ENCODE results near the gene PNP. TPM values are rescaled to one million over a fixed set of nuclear protein-coding genes. Genes with fewer than 3 reads are reported as not detected.
"Not testable (repeated sequence)": the region's sequence is repeated elsewhere in the genome, so short reads cannot be mapped to it uniquely, and the experiment has no call there.

PNP gene
- total RNA-seq, 4 donors from 2014 or later, result 51.4 to 70.1 (median 53.7) TPM

DNA sequence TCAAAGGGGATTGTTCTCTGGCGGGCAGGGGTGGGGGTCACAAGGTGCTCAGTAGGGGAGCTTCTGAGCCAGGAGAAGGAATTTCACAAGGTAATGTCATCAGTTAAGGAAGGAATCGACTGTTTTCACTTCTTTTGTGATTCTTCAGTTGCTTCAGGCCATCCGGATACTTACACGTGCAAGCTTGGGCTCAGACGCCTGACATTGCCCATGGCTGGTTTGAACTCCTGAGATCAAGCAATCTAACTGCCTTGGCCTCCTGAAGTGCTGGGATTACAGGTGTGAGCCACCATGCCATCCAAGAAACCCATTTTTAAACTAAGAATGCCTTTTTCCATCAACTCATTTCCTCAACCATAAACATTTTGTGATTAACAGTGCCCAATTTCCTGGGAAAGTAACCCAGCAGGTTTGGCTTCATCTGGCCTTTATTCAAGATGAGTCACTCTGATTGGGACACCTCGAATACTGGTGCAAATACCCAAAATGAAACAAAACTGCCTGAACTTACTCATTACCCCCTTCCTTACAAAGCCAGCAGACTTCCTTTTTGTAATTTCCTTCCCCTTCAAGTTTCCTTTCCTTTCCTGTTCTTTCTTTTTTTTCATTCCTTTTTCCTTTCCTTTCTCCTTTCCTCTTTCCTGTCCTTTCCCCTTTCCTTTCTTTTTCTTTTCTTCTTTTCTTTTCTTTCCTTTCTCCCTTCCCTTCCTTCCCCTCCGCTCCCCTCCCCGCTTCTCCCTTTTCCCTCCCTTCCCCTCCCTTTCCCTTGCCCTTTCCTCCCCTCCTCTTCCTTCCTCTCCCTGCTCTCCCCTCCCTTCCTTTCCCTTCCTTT, 25.9 kb downstream of the PNP start:
- TF ChIP-seq, protein P1, sequence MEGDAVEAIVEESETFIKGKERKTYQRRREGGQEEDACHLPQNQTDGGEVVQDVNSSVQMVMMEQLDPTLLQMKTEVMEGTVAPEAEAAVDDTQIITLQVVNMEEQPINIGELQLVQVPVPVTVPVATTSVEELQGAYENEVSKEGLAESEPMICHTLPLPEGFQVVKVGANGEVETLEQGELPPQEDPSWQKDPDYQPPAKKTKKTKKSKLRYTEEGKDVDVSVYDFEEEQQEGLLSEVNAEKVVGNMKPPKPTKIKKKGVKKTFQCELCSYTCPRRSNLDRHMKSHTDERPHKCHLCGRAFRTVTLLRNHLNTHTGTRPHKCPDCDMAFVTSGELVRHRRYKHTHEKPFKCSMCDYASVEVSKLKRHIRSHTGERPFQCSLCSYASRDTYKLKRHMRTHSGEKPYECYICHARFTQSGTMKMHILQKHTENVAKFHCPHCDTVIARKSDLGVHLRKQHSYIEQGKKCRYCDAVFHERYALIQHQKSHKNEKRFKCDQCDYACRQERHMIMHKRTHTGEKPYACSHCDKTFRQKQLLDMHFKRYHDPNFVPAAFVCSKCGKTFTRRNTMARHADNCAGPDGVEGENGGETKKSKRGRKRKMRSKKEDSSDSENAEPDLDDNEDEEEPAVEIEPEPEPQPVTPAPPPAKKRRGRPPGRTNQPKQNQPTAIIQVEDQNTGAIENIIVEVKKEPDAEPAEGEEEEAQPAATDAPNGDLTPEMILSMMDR (IDR thresholded peaks at IDR 0.05), result no peak
- no peak for TF ChIP-seq POLR2A (IDR thresholded peaks at IDR 0.05)

GRCh38 chr14:20498622-20499021, 29.4 kb downstream of the PNP start:
- no peak overlapping the region for H3K27ac ChIP-seq
- no peaks in the 10 kb centered on the region for H3K9me3 ChIP-seq
- no peak for TF ChIP-seq POLR2A (IDR thresholded peaks at IDR 0.05)
- TF ChIP-seq, protein P1 (IDR thresholded peaks at IDR 0.05), result no peak

More for the DNA sequence above, 25.9 kb downstream of the PNP start:
- Histone ChIP-seq H3K9me3 (no peaks in the 10 kb centered on the region), H3K4me3 (no peak overlapping the region), H3K36me3 (no peaks in the 10 kb centered on the region), H3K27me3 (no peaks in the 10 kb centered on the region), H3K4me1 (no peaks in the 10 kb centered on the region), H3K27ac (no peak overlapping the region)
- no peak for DNase-seq

DNA sequence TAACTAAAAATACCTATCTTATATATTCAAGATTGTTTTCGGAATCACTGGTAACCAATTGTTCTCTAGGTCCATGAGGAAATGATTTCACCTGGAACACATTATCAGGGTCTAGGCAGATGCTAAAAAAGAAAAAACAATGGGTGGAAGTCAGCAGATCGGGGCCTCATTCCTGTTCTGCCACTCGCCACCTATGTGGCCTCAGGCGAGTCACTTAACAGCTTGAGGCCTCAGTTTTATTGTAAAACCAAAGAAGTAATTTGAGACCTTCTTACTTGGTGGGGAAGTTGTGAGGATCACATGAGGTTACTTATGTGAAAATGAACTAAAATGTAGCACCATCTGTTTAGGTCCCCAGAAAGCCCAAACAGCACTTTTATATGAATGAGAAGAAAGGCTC, 29.9 kb downstream of the PNP start:
- H3K36me3 ChIP-seq, result no peaks in the 10 kb centered on the region
- TF ChIP-seq POLR2A (IDR thresholded peaks at IDR 0.05), result no peak
- H3K9me3 ChIP-seq, result no peaks in the 10 kb centered on the region
- no peaks in the 10 kb centered on the region for H3K27me3 ChIP-seq
- no peak overlapping the region for H3K4me3 ChIP-seq
- H3K4me1 ChIP-seq, result no peaks in the 10 kb centered on the region
- H3K27ac ChIP-seq, result no peak overlapping the region
- DNase-seq, result no peak

More at GRCh38 chr14:20498622-20499021, 29.4 kb downstream of the PNP start:
- H3K4me3 ChIP-seq, result no peak overlapping the region
- no peaks in the 10 kb centered on the region for H3K4me1 ChIP-seq
- no peaks in the 10 kb centered on the region for H3K36me3 ChIP-seq
- no peak for DNase-seq
- no peaks in the 10 kb centered on the region for H3K27me3 ChIP-seq

DNA sequence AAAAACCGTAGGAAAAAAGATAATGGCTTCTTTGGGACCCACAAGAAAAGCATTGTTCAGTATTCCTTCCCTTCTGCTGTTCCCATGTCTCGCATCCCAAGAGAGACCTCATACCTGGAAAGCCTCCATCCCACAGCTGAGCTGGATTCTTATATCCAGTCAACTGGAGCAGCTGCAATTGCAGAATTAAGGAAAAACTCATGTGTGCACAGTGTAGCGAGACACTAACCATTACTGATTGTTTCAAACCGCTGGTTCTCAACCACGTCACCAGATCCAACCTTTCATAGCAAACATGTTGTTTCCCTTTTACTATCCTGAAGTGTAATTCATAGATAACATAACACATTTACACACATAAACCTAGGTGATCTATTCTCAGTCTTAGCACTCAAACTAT, 30.7 kb downstream of the PNP start:
- Histone ChIP-seq H3K4me3 (no peak overlapping the region), H3K9me3 (no peaks in the 10 kb centered on the region), H3K36me3 (no peaks in the 10 kb centered on the region), H3K4me1 (no peaks in the 10 kb centered on the region), H3K27me3 (no peaks in the 10 kb centered on the region), H3K27ac (no peak overlapping the region)
- no peak for DNase-seq
- TF ChIP-seq POLR2A (IDR thresholded peaks at IDR 0.05), result no peak
- TF ChIP-seq, protein P1 (IDR thresholded peaks at IDR 0.05), result no peak

- H3K27me3 ChIP-seq, result no peaks in the 10 kb centered on the region
- TF ChIP-seq, protein P1 (IDR thresholded peaks at IDR 0.05), result no peak
- TF ChIP-seq POLR2A (IDR thresholded peaks at IDR 0.05), result no peak
These were observed 32.1 kb downstream of the PNP start for GRCh38 chr14:20501346-20501745.

GRCh38 chr14:20503898-20504297, 34.7 kb downstream of the PNP start:
- Histone ChIP-seq H3K4me1 (no peaks in the 10 kb centered on the region), H3K4me3 (no peak overlapping the region), H3K27me3 (no peaks in the 10 kb centered on the region), H3K9me3 (no peaks in the 10 kb centered on the region), H3K27ac (no peak overlapping the region), H3K36me3 (no peaks in the 10 kb centered on the region)
- TF ChIP-seq, protein P1 (IDR thresholded peaks at IDR 0.05), result no peak
- no peak for TF ChIP-seq POLR2A (IDR thresholded peaks at IDR 0.05)
- no peak for DNase-seq

More at GRCh38 chr14:20501346-20501745, 32.1 kb downstream of the PNP start:
- DNase-seq, result no peak
- Histone ChIP-seq H3K4me3 (no peak overlapping the region), H3K36me3 (no peaks in the 10 kb centered on the region), H3K4me1 (no peaks in the 10 kb centered on the region), H3K27ac (no peak overlapping the region), H3K9me3 (no peaks in the 10 kb centered on the region)

DNA sequence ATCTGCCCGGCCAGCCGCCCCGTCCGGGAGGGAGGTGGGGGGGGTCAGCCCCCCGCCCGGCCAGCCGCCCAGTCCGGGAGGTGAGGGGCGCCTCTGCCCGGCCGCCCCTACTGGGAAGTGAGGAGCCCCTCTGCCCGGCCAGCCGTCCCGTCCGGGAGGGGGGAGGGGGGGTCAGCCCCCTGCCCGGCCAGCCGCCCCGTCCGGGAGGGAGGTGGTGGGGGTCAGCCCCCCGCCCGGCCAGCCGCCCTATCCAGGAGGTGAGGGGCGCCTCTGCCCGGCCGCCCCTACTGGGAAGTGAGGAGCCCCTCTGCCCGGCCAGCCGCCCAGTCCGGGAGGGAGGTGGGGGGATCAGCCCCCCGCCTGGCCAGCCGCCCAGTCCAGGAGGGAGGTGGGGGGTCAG, 37.1 kb downstream of the PNP start:
- H3K36me3 ChIP-seq, H3K27ac ChIP-seq, H3K4me1 ChIP-seq, H3K27me3 ChIP-seq, H3K9me3 ChIP-seq, H3K4me3 ChIP-seq, DNase-seq: not testable (repeated sequence)

GRCh38 chr14:20506752-20507151, 37.5 kb downstream of the PNP start:
- not testable (repeated sequence) for H3K36me3 ChIP-seq, H3K4me1 ChIP-seq, H3K4me3 ChIP-seq, H3K27me3 ChIP-seq, H3K27ac ChIP-seq, DNase-seq, H3K9me3 ChIP-seq

DNA sequence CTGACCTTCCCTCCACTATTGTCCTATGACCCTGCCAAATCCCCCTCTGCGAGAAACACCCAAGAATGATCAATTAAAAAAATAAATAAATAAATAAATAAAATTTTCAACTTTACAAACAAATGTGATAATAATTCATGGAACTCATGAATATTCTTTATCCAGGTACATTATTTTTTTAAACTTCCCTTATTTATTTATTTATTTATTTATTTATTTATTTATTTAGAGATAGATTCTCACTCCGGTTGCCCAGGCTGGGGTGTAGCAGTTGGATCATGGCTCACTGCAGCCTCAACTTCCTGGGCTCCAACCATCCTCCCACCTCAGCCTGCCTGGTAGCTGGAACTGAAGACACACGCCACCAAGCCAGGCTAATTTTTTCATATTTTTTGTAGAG, 38.3 kb downstream of the PNP start:
- not testable (repeated sequence) for DNase-seq, H3K9me3 ChIP-seq, H3K4me3 ChIP-seq, H3K27me3 ChIP-seq, H3K27ac ChIP-seq, H3K36me3 ChIP-seq, H3K4me1 ChIP-seq
